Loucy (cell line): ENCODE results near the gene NDUFAF5.

Experiments
- EZH2phosphoT487 ChIP-seq: fragments of 200-600 bp; IDR thresholded peaks from 2 replicates; pipeline ENCODE4 v1.6.1; 2018; ENCODE audit warnings: antibody characterized with exemption, mild to moderate bottlenecking, moderate library complexity, borderline replicate concordance
- TF ChIP-seq, protein P1 (sequence below): fragments of 200-600 bp; sonication (generic); conservative IDR thresholded peaks from 2 replicates; pipeline ENCODE4 v1.5.1; 2014; ENCODE audit warnings: mild to moderate bottlenecking, antibody characterized with exemption, low read length

DNA sequence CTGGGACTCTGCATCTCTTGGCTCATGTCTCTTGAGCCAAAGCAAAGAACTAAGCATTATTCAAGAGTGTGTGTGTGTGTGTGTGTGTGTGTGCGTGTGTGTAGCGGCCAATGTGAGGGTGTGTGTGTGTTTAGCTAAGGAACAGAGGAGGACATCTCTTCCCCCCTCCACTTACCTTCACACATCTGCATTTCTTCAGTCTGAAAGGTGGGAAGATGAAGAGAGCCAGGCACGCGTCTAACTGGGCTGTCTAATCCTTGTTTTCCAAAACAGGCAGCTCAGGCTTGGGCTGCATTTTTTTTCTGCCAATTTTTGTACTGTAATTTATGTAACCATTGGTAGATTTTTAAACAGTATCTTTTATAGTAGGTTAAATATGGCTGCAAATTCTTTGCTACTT is 59.5 kb downstream of the NDUFAF5 start:
- TF ChIP-seq, protein P1, sequence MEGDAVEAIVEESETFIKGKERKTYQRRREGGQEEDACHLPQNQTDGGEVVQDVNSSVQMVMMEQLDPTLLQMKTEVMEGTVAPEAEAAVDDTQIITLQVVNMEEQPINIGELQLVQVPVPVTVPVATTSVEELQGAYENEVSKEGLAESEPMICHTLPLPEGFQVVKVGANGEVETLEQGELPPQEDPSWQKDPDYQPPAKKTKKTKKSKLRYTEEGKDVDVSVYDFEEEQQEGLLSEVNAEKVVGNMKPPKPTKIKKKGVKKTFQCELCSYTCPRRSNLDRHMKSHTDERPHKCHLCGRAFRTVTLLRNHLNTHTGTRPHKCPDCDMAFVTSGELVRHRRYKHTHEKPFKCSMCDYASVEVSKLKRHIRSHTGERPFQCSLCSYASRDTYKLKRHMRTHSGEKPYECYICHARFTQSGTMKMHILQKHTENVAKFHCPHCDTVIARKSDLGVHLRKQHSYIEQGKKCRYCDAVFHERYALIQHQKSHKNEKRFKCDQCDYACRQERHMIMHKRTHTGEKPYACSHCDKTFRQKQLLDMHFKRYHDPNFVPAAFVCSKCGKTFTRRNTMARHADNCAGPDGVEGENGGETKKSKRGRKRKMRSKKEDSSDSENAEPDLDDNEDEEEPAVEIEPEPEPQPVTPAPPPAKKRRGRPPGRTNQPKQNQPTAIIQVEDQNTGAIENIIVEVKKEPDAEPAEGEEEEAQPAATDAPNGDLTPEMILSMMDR = no peak
- no peak for TF ChIP-seq EZH2phosphoT487
